GM12878 (cell line): Measurements from ENCODE around the gene SPATA2. TPM values are rescaled to one million over a fixed set of nuclear protein-coding genes. Genes with fewer than 3 reads are reported as not detected.

Experiments
- ATAC-seq: fragments of 200-7000 bp; cut with Tn5 transposase; 3 replicates; pipeline ENCODE4 v1.9.1; 2020; ENCODE audit warnings: mild to moderate bottlenecking, moderate library complexity
- BruUV-seq: library from RNA; stranded (reverse); fragments of 400-500 nt; replicated peaks from 2 replicates; lab custom pipeline; 2021; lab: Mats Ljungman, UMichigan
- CTCF ChIA-PET: fragments of 300-600 bp; sonication (Branson Sonifier 250); formaldehyde crosslinking; extraction: SDS; loops from one replicate; lab custom pipeline; 2021; ENCODE audit warnings: inconsistent platforms; lab: Yijun Ruan, JAX
- POLR2A ChIA-PET: fragments of 350-600 bp; formaldehyde crosslinking; extraction: SDS; loops from one replicate; lab custom pipeline; 2021; ENCODE audit warnings: inconsistent platforms; lab: Charles Lee
- RAD21 ChIA-PET: fragments of 300-600 bp; sonication (Branson Sonifier 250); formaldehyde crosslinking; loops from one replicate; lab custom pipeline; 2023; ENCODE audit warnings: antibody characterized with exemption; ENCODE audit not compliant: unreplicated experiment; lab: Charles Lee
- SMC1A ChIA-PET: fragments of 300-600 bp; sonication (Branson Sonifier 250); formaldehyde crosslinking; loops from one replicate; lab custom pipeline; 2023; ENCODE audit not compliant: unreplicated experiment, uncharacterized antibody; lab: Charles Lee
- DNase-seq: peaks from one replicate; pipeline ENCODE4 v3.0.0-alpha.2; 2011; ENCODE audit warnings: low read depth, low spot score
- FAIRE-seq: peaks from 3 replicates; lab custom pipeline; 2011; peaks lifted over from hg19 to GRCh38; lab: Jason Lieb, UNC
- H2AFZ ChIP-seq: 2 replicates; pipeline ENCODE4 v1.6.0; 2011; ENCODE audit warnings: low read depth, low read length, control low read depth; ENCODE audit not compliant: control insufficient read depth
- H3K27ac ChIP-seq: 2 replicates; pipeline ENCODE4 v1.5.1; 2011; ENCODE audit warnings: control low read depth; ENCODE audit not compliant: control insufficient read depth, insufficient read depth
- H3K27me3 ChIP-seq, 2 experiments: replicated peaks in 1 of 2; 2 replicates each; pipeline versions ENCODE4 v1.6.0 to v1.6.1; 2011; ENCODE audit warnings: low read length in 1 of 2; ENCODE audit not compliant: control insufficient read depth in 2 of 2, insufficient read depth in 2 of 2
- H3K36me3 ChIP-seq, 2 experiments: 2 replicates each; pipeline ENCODE4 v1.5.1; 2011; ENCODE audit warnings: low read length in 1 of 2; ENCODE audit not compliant: control insufficient read depth in 2 of 2, insufficient read depth in 2 of 2
- H3K4me1 ChIP-seq: 2 replicates; pipeline ENCODE4 v1.6.1; 2011; ENCODE audit warnings: mild to moderate bottlenecking, low read length, moderate library complexity, mixed read lengths; ENCODE audit not compliant: control insufficient read depth, insufficient read depth
- H3K4me2 ChIP-seq: 2 replicates; pipeline ENCODE4 v1.6.0; 2011; ENCODE audit warnings: control low read depth; ENCODE audit not compliant: control insufficient read depth, insufficient read depth
- H3K4me3 ChIP-seq: fragments of 200-600 bp; sonication (generic); 2 replicates; pipeline ENCODE4 v1.5.1; 2016
- H3K79me2 ChIP-seq: 2 replicates; pipeline ENCODE4 v1.6.0; 2011; ENCODE audit warnings: low read length; ENCODE audit not compliant: control insufficient read depth, insufficient read depth
- H3K9ac ChIP-seq: 2 replicates; pipeline ENCODE4 v1.8.0; 2011; ENCODE audit warnings: low read length, control low read depth, mixed read lengths; ENCODE audit not compliant: control insufficient read depth, insufficient read depth
- H3K9me3 ChIP-seq: replicated peaks from 3 replicates; pipeline ENCODE4 v1.5.1; 2011; ENCODE audit warnings: mild to moderate bottlenecking, low read length; ENCODE audit not compliant: control insufficient read depth, insufficient read depth
- H4K20me1 ChIP-seq: 2 replicates; pipeline ENCODE4 v1.6.0; 2011; ENCODE audit not compliant: control insufficient read depth, insufficient read depth
- BMI1 ChIP-seq: fragments of 450-650 bp; IDR thresholded peaks from 2 replicates; pipeline ENCODE4 v1.6.1; 2016; ENCODE audit warnings: mild to moderate bottlenecking, moderate library complexity, borderline replicate concordance
- CUX1 ChIP-seq: IDR thresholded peaks from 2 replicates; pipeline ENCODE4 v1.6.1; 2012; ENCODE audit warnings: improper control_type of control experiment, low read depth, low read length; ENCODE audit not compliant: insufficient replicate concordance
- IKZF2 ChIP-seq, 2 experiments: fragments of 450-650 bp; IDR thresholded peaks; 2 replicates each; pipeline ENCODE4 v1.6.1; 2017; ENCODE audit warnings: mild to moderate bottlenecking in 2 of 2, moderate library complexity in 2 of 2
- MEF2A ChIP-seq: IDR thresholded peaks from 2 replicates; pipeline ENCODE4 v1.6.1; 2011; ENCODE audit warnings: low read depth, mild to moderate bottlenecking, low read length, moderate library complexity; ENCODE audit not compliant: insufficient read depth
- NFXL1 ChIP-seq: fragments of 450-650 bp; IDR thresholded peaks from 2 replicates; pipeline ENCODE4 v1.6.1; 2017; ENCODE audit warnings: antibody characterized with exemption, mild to moderate bottlenecking, borderline replicate concordance
- NKRF ChIP-seq: fragments of 450-650 bp; conservative IDR thresholded peaks from 2 replicates; pipeline ENCODE4 v1.6.1; 2017; ENCODE audit warnings: mild to moderate bottlenecking, moderate library complexity
- RB1 ChIP-seq: fragments of 450-650 bp; formaldehyde crosslinking; IDR thresholded peaks from 2 replicates; pipeline ENCODE4 v1.6.1; 2017; ENCODE audit warnings: mild to moderate bottlenecking, borderline replicate concordance
- SMARCA5 ChIP-seq: fragments of 450-650 bp; IDR thresholded peaks from 2 replicates; pipeline ENCODE4 v1.6.1; 2017; ENCODE audit warnings: mild to moderate bottlenecking
- USF1 ChIP-seq: IDR thresholded peaks from 2 replicates; pipeline ENCODE4 v1.6.1; 2011; ENCODE audit warnings: borderline replicate concordance, low read depth, mild to moderate bottlenecking, moderate library complexity, mixed read lengths, low read length; ENCODE audit not compliant: insufficient read depth; ENCODE audit errors: extremely low read length
- WGBS: methylation state at CpG from one replicate; pipeline ENCODE4 v1.1.6; 2016; ENCODE audit warnings: low lambda C conversion rate; ENCODE audit not compliant: insufficient replicate concordance, insufficient coverage; ENCODE audit errors: missing lambda C conversion rate; 5-methylcytosine and 5-hydroxymethylcytosine counted together
- in situ Hi-C: fragments of 300-500 bp; cut with MboI; formaldehyde crosslinking; loops from 9 replicates; pipeline ENCODE4 v1.14.3; 2018; ENCODE audit warnings: mixed read lengths
- intact Hi-C: fragments of 100-400 bp; cut with micrococcal nuclease; formaldehyde crosslinking; loops from one replicate; pipeline ENCODE4 v1.14.2; 2022; ENCODE audit not compliant: unreplicated experiment
- polyA plus RNA-seq, 11 experiments: library from polyadenylated mRNA; depleted of rRNA in 4 of 11; unstranded in 6 of 11; stranded (reverse) in 5 of 11; fragments of >200 nt; fragmentation: Nextera tagmentation in 4 of 11; fragmentation: Illumina TruSeq in 1 of 11; extraction: Ambion mirVana in 4 of 11; extraction: Trizol in 1 of 11; gene quantifications; 1 replicate in 1 of 11; 2 replicates in 10 of 11; pipeline versions ENCODE4 v1.2.1 to v1.2.3, GENCODE V29; 2011 to 2016; ENCODE audit warnings: inconsistent platforms in 2 of 11, missing spikeins in 2 of 11, low read depth in 1 of 11
- total RNA-seq, 4 experiments: library from RNA; depleted of rRNA in 3 of 4; stranded (reverse); fragments of >200 nt in 3 of 4; fragmentation: Illumina TruSeq in 1 of 4; extraction: Trizol in 1 of 4; gene quantifications; 2 replicates each; pipeline versions ENCODE4 v1.2.1 to v1.2.3, GENCODE V29; 2013 to 2021

SPATA2 gene
- total and polyA plus RNA-seq, 10 of the 15 experiments (the other 5 are each of a cell fraction or from before 2014, with no cell fraction given) = 0.93 to 11.7 (median 5.6) TPM

- TF ChIP-seq CUX1 = no peak
- TF ChIP-seq SMARCA5 = no peak
Measured at GRCh38 chr20:49880724-49881445, 34.4 kb downstream of the SPATA2 start (continued).

- no peaks in the 10 kb centered on the region for H3K79me2 ChIP-seq
- H3K9me3 ChIP-seq = no peaks in the 10 kb centered on the region
- CTCF ChIA-PET = interaction anchor here (4.7 kb wide), 1 partner anchor 9 kb away, joined by 15 read pairs; no protein-coding TSS in a partner anchor
- no peak for ATAC-seq
- no peak for FAIRE-seq
- no peak overlapping the region for H2AFZ ChIP-seq
- 97% methylated on average over 3 of the region's 3 CpGs for WGBS
- no peaks in the 10 kb centered on the region for H3K27me3 ChIP-seq
- SMC1A ChIA-PET = interaction anchor here (1.0 kb wide), 2 partner anchors 204 to 268 kb away, joined by 3 read pairs; no protein-coding TSS in a partner anchor
- POLR2A ChIA-PET = interaction anchor here (0.6 kb wide), 1 partner anchor 97 kb away, joined by 9 read pairs; no protein-coding TSS in a partner anchor
- intact Hi-C loops = no loop called here
- H3K36me3 ChIP-seq = peaks cover 9 to 15% of the 10 kb centered on the region in 2 experiments; a peak in 3 of 4 replicates
- H3K4me1 ChIP-seq = no peaks in the 10 kb centered on the region
- H4K20me1 ChIP-seq = no peaks in the 10 kb centered on the region
- H3K9ac ChIP-seq = no peak overlapping the region
- no peak overlapping the region for H3K4me2 ChIP-seq
- H3K4me3 ChIP-seq = no peak overlapping the region
- RAD21 ChIA-PET = no interaction called here
- H3K27ac ChIP-seq = no peak overlapping the region
- TF ChIP-seq RB1 (no peak), MEF2A (no peak), IKZF2 (IDR thresholded peaks at IDR 0.05) (no peak), NKRF (no peak), BMI1 (no peak), USF1 (no peak), NFXL1 (no peak)
- DNase-seq = no peak
- in situ Hi-C loops = no loop called here
- no TSS peak for BruUV-seq
Measured at GRCh38 chr20:49880177-49880576, 35.2 kb downstream of the SPATA2 start.
